ENCODE results near the gene CERS3.

CERS3 gene

GRCh38 chr15:100471933-100472332, 56.8 kb downstream of the CERS3 start:
- TF ChIP-seq CTCF (IDR thresholded peaks at IDR 0.05; ENCODE audit: extremely low read depth, missing control alignments) = no peak
- no peak for DNase-seq (ENCODE audit: low spot score)

GRCh38 chr15:100468285-100468684, 60.5 kb downstream of the CERS3 start:
- no peak for TF ChIP-seq CTCF (IDR thresholded peaks at IDR 0.05; ENCODE audit: extremely low read depth, missing control alignments)
- no peak for DNase-seq (ENCODE audit: low spot score)

- DNase-seq (ENCODE audit: low spot score) = no peak
- no peak for TF ChIP-seq CTCF (IDR thresholded peaks at IDR 0.05; ENCODE audit: extremely low read depth, missing control alignments)
Observed at GRCh38 chr15:100466073-100466472, 62.7 kb downstream of the CERS3 start.

GRCh38 chr15:100464888-100465287, 63.9 kb downstream of the CERS3 start:
- no peak for DNase-seq (ENCODE audit: low spot score)

GRCh38 chr15:100464256-100464655, 64.5 kb downstream of the CERS3 start:
- no peak for DNase-seq (ENCODE audit: low spot score)
- no peak for TF ChIP-seq CTCF (IDR thresholded peaks at IDR 0.05; ENCODE audit: extremely low read depth, missing control alignments)

More at GRCh38 chr15:100464888-100465287, 63.9 kb downstream of the CERS3 start:
- TF ChIP-seq CTCF (IDR thresholded peaks at IDR 0.05; ENCODE audit: extremely low read depth, missing control alignments) = no peak

GRCh38 chr15:100463515-100463914, 65.2 kb downstream of the CERS3 start:
- DNase-seq (ENCODE audit: low spot score) = no peak
- no peak for TF ChIP-seq CTCF (IDR thresholded peaks at IDR 0.05; ENCODE audit: extremely low read depth, missing control alignments)

- TF ChIP-seq CTCF (IDR thresholded peaks at IDR 0.05; ENCODE audit: extremely low read depth, missing control alignments) = no peak
Observed at GRCh38 chr15:100461049-100461448, 67.7 kb downstream of the CERS3 start.

More at GRCh38 chr15:100461049-100461448, 67.7 kb downstream of the CERS3 start:
- no peak for DNase-seq (ENCODE audit: low spot score)

All from GM20000 (cell line).